Glomerular endothelial cell (primary cell): ENCODE data around the gene MCHR1. TPM values are rescaled to one million over a fixed set of nuclear protein-coding genes. Genes with fewer than 3 reads are reported as not detected.
"Not testable (repeated sequence)": the region's sequence is repeated elsewhere in the genome, so short reads cannot be mapped to it uniquely, and the experiment has no call there.

Experiments
- DNase-seq: peaks from one replicate; pipeline ENCODE4 v3.0.0-alpha.2; 2011; ENCODE audit warnings: low read depth, low spot score; ENCODE audit errors: extremely low read depth
- total RNA-seq: library from RNA; depleted of rRNA; stranded (reverse); fragments of >200 nt; gene quantifications from 2 replicates; pipeline ENCODE4 v1.2.3, GENCODE V29; 2015

Gene MCHR1
- total RNA-seq, 1 donor from 2014 or later = 0.88 TPM

DNA sequence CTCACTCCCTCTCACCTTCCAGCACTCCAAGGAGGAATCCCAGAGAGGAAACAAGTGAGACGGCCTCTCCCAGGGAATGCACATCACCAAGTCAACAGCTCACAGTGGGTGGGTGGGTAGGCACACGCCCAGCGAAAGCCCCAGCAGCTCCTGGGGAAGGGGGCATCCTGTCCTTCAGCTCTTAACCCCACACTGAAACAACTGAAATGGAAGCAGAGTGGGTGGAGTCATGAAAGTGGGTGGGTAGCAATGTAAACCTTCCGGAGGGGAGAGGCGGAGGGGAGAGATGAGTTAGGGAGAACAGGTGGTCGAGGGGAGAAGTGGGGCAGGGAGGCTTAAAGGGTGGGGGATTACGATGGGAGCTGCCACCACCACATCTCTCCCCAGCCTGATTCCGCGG lies 5.4 kb downstream of the MCHR1 start:
- no peak for DNase-seq

DNA sequence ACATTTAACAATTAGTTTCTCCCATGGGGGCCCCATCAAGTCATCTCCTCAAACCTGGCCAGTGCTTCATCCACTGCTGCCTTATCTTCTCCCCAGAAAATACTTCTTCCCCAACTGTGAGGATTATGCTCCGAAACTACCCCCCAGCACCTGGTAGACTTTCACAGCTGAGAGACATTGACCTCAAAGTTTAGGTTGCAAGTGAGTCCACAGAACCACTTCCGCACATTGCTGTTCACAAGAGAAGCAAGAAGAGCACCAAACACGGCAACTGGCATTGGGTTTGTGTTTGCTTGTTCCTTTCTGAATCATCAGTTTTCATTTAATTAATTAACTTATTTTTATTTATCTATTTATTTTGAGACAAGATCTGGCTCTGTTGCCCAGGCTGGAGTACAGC lies 6.1 kb downstream of the MCHR1 start:
- DNase-seq = no peak

DNA sequence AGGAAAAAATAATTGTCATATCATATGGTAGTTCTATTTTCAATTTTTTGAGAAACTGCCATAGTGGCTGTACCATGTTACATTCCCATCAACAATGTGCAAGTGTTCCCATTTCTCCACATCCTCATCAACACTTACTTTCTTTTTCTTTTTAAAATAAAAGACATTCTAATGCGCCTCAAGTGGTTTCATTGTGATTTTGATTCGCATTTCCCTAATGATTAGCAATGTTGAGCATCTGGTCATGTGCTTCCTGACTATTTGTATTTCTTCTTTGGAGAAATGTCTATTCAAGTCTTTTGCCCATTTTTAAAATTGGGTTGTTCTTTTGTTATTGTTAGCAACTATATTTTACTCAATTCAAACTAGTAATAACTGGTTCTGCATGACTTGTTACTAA lies 8.4 kb downstream of the MCHR1 start:
- no peak for DNase-seq

DNA sequence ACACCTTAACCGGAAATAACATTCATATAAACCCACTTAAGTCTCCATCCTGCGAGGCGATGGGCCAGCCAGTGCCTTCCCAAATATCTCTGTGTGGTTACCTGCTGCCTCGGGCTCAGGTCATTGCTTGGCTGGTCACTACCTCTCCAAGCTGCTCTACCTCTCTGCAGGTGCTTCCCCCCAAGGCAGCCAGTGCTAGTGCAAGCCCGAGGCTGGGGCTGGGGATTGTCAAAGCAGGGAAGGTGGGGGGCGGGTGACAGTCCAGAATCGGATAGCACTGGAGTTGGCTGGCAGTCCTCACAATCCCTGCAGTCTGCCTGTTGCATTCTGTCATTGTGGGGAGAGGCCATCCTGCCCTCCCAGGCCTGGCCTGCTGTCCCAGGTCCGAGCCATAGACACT lies 11.1 kb downstream of the MCHR1 start:
- DNase-seq = no peak

DNA sequence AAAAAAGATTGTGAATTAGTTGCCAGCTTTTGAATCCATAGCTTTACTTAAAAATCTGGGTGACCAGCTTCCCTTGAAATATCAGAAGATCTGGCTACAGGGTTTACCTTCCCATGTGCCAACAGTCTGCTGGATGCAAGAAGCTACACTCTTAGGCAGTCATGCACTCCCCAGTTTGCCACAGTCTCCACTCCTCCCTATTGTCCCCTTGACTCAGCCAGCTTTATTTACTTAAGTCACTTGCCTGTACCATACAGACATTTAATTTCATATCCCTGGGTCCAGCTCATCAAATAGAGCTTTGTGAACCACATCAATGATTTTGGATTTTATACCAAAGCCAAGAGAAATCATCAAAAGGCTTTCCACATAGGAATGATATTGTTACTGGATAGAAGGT lies 12.2 kb downstream of the MCHR1 start:
- DNase-seq = no peak

DNA sequence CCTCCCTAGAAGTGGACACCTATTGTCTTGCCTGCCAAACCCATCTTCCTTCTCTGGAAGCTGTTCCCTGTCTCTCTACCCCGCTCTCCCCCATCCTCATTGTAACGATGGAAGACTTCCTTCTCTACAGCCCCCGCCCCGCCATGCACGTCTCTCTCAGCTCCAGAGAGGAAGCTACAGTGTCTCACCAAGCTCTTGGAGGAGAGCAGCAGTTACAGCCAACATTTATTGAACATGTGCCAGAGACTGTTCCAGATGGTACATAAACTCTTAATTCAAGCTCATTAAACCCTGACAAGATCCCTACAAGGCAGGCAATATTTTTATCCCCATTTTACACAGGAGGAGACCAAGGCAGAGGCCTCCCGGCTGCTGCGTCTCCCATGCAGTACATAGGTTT lies 15.1 kb downstream of the MCHR1 start:
- no peak for DNase-seq

DNA sequence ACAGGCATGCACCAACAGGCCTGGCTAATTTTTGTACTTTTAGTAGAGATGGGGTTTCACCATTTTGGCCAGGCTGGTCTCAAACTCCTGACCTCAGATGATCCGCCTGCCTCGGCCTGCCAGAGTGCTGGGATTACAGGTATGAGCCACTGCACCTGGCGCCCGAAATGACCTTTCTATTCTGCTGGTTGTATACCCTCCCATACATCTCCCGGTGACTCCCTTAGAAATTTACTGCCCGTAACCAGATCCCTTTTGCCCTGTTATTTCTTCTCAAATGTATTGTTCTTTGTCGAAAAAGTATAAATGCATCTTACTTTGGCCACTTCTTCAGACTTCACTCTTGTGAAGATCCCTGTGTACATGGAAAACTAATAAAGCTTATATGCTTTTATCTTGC lies 22.0 kb downstream of the MCHR1 start:
- DNase-seq = no peak

DNA sequence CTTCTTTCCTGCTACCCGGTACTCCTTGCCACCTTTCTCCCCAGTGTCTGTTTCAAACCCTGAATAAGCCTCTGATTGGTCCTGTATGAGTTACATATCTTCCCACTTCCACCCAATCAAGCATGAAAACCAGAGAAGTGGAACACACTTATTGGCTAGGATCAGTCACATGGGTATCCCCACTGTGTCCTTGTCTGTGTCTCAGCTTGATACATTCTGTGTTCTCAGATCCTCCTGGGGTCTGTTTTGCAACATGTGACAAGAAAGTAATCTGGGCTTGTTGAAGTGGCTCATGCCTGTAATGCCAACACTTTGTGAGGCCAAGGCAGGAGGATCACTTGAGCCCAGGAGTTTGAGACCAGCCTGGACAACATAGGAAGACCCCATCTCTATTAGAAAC lies 23.9 kb downstream of the MCHR1 start:
- DNase-seq = no peak

DNA sequence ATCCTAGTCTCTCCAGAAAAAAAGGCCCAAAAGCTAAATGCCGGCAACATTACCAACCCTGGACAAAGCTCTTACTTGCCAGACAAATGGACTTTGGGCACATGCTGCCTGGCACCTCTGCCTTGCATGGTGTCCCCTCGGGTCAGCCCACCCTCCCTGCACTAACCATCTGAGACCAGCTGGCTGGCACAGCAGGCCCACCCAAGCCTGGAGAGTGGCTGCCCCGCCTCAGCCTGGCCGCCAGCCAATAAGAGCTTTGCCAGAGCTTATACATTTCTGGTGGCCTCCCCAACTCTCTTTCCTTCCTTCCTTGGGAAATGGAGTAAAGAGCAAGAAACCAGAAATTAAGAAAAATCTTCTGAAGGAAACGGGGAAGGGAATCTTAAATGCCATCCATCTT lies 24.5 kb downstream of the MCHR1 start:
- DNase-seq = no peak

DNA sequence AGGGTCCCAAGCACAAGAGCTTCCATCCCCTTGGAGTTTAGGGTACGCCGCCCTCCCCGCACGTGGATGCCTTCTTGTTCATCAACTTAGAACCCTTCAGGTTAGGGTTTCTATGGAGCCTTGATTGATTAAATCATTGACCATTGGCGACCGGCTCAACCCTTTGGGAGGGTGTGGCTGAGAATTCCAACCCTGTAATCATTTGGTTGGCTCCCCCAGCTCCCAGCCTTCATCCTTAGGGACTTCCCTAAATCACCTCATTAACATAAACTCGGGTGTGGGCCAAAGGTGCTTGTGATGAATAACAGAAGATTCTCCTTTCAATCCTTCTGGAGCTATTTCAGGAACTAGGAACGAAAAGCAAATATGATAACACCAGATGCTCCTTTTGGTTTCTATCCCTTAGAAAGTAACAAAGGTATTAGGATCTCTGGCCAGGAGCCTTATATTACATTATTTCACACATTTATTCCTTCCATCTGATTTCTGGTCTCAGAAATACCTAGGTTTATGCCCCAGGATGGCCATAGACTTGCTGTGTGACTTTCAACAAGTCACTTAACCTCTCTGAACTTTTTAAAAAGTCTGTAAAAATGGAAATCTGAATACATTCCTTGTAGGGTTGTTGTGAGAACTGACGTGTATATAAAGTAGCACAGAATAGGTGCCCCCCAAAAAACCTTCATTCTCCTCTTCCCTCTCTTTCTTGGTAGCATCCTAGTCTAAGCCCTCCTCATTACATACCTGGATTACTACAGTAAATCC lies 26.8 kb downstream of the MCHR1 start:
- DNase-seq = no peak

DNA sequence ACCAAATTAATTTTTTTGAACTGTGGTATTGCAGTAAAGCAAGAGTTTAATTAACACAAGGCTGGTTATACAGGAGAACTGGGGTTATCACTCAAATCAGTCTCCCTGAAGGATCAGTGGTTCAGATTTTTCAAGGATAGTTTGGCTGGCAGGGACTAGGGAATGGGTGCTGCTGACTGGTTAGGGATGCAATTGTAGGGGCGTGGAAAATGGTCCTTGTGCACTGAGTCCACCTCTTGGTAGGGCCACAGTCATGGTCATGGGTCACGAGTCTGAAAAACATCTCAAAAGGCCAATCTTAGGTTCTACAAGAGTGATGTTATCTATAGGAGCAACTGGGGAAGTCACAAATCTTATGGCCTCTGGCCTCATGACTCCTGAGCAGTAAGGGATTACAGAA lies 27.9 kb downstream of the MCHR1 start:
- no peak for DNase-seq

DNA sequence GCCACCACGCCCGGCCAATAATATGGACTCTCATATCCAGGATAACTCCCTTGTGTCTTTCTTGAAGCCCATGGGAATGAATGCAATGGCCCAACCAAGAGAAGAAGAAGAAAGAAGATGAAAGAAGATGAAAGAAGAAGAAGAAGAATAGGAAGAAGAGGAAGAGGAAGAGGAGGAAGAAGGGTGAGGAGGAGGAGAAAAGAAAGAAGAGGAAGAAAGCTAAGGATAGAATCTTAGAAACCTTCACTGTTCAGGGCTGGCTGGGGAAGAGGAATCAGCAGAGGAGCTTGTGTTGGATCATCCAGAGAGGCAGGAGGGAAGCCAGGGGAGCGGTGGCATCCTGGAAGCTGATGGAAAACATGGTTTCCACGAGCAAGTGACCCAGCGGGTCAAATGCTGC lies 28.9 kb downstream of the MCHR1 start:
- no peak for DNase-seq

DNA sequence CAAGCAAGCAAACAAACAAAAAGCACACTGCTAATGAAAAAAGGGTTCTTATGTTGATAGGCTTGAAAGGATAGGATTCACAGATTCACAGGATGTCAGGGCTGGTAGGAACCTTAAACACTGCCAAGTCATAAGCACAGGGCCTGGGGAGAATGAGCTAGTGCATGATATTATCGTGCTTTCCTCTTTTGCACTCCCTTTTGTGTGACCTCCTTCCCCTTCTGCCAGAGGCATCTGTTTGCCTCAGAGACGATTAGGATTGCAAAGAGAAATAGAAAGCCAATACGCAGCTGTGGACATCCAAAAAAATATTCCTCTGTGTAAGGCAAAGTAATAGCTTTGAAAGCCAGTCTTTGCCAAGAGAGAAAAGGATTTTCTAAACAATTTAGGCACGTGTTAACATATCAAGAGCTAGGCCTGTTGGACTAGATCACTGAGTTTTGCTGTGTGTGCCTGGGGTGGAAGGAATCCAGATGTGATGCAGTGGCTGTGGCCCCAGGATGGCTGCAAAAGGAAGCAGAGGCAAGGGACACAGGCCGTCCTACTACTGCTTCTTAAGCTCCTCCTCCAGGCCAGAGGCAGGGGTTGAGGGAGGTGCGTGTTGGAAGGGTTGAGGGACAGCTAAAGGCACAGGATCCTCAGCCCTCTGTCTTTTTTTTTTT lies 30.6 kb downstream of the MCHR1 start:
- no peak for DNase-seq

DNA sequence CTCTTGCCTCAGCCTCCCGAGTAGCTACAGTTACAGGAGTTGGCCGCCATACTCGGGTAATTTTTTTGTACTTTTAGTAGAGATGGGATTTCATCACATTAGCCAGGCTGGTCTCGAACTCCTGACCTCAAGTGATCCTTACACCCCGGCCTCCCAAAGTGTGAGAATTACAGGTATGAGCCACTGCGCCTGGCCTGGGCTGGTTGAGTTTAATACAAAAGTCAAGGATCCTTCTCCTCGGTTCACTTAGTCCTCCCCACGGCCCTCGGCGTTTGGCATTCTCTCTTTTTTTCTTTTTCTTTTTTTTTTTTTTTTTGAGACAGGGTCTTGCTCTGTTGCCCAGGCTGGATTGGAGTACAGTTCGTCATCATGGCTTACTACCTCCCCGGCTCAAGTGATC lies 33.0 kb downstream of the MCHR1 start:
- DNase-seq = no peak

DNA sequence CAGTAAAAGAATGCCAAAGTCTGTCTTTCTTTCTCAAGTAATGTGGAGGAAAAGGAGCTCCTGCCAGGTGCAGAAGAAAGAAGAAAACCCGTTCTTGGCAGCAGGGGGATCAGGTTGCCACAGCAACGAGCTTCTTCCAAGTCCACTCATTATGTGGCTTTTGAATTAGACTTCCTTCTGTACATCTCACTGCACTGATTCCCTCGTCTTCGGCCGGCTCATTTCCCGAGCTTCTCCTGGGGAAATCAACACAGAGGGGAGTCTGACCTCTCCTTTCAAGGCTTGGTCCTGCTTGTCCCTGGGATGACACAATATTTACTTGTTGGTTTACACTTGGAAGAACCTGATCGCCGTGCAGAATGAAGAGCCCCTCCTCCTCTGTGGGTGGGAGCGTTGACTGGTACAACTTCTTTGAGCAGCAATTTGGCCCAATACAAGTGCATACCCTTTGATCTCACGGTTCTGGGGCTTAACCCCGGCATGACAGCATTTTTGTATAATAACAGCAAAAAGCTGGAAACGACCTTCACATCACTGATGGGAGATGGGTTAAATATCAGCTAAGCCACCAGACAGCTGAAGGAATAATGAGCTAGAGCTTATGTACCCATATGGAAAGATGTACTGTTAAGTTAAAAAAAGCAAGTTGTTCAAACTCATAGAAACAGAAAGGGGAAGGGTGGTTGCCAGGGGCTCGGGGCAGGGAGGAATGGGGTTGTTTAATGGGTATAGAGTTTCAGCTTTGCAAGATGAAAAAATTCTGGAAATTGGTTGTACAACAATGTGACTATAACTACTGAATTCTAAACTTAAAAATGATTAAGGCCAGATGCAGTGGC lies 35.4 kb downstream of the MCHR1 start:
- DNase-seq = no peak

DNA sequence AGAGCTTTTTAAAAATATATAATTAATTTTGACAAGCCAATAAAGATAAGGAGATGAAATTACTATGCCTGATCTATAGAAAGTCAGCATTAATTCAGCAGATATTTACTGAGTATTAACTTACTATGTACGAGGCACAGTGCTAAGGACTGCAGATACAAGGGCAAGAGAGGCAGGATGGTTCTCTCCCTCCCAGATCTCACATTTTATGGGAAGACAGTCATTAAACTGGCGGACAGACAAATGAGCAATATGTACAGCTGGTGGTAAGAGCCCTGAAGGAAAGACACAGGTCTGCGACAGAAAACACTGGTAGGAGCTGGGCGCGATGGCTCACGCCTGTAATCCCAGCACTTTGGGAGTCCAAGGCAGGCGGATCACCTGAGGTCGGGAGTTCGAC lies 36.8 kb downstream of the MCHR1 start:
- DNase-seq = no peak

DNA sequence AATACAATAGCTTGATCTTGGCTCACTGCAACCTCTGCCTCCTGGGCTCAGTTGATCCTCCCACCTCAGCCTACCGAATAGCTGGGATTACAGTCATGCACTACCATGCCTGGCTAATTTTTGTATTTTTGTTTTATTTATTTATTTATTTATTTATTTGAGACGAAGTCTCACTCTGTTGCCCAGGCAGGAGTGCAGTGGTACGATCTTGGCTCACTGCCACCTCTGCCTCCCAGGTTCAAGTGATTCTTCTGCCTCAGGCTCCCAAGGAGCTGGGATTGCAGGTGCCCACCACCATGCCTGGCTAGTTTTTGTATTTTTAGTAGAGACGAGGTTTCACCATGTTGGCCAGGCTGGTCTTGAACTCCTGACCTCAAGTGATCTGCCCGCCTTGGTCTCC lies 38.4 kb downstream of the MCHR1 start:
- not testable (repeated sequence) for DNase-seq

DNA sequence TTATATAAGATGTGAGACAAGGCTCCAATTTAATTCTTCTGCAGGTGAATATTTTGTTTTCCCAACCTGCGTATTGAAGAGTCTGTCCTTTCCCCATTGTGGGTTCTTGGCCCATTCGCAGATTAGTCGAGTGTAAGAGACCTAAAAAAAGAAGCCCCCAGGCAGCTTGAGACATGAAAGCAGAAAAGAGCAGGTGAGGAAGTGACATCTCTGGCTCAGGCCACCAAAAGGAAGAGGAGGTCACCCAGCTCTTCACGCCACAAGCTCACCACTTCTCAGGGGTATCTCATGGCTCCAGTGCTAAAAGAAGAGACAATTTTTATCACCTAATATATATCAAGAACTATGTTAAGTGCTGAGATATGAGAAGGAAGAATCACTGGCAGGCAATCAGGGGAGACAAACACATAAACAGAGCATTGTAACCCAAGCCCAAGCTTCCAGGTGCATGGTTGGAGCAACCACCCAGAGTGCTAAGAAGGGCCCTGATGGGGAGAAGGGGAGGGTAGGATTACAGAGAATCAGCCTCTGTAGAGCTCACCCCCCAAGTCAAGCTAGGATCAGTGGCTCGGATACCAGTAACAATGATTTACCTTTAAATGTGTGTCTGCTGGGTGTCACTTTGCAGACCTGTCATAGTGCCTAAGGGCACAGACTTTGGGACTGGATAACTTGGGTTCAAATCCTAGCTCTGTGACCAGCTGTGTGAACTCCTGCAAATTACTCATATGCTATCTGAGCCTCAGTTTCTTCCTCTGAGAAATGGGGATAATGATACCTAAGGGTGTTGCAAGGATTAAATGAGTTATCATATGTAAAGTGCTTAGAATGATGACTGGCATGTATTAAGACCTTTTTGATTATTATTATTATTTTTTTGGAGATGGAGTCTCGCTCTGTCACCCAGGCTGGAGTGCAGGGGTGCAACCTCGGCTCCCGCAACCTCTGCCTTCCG lies 39.2 kb downstream of the MCHR1 start:
- DNase-seq = no peak

DNA sequence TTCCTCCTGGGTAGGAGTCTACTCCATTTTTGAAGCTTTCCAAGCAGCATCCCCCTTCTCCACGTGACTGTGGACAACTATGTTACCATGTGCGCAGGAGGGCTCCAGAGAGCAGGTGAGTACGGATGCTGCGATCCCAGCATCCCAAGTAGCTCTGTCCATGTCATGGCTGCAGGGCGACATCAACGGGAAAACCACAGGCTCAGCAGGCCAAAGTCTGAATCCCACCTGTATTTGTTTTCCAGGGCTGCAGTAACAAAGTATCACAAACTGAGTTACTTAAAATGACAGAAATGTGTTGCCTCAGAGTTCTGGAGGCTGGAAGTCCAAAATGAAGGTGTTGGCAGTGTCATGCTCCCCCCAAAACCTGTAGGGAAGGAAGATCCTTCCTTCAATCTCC lies 40.3 kb downstream of the MCHR1 start:
- DNase-seq = no peak

DNA sequence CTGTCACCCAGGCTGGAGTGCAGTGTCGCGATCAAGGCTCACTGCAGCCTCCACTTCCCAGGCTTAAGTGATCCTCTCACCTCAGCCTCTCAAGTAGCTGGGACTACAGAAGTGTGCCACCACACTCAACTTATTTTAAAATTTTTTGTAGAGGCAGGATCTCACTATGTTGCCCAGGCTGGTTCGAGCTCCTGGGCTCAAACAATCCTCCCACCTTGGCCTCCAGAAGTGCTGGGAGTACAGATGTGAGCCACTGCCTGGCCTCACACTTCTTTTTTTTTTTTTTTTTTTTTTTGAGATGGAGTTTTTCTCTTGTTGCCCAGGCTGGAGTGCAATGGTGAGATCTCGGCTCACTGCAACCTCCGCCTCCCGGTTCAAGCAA lies 40.9 kb downstream of the MCHR1 start:
- DNase-seq = not testable (repeated sequence)
